NK-92 treated with Interleukin-12 subunit alpha and Interleukin-12 subunit beta, amount 100 ng/mL, for 24 hours (cell line): Measurements from ENCODE around the gene AKR7A2.

Source experiments
- DNase-seq: peaks from one replicate; lab custom pipeline; 2025; lab: John Stamatoyannopoulos, UW

Gene AKR7A2

DNA sequence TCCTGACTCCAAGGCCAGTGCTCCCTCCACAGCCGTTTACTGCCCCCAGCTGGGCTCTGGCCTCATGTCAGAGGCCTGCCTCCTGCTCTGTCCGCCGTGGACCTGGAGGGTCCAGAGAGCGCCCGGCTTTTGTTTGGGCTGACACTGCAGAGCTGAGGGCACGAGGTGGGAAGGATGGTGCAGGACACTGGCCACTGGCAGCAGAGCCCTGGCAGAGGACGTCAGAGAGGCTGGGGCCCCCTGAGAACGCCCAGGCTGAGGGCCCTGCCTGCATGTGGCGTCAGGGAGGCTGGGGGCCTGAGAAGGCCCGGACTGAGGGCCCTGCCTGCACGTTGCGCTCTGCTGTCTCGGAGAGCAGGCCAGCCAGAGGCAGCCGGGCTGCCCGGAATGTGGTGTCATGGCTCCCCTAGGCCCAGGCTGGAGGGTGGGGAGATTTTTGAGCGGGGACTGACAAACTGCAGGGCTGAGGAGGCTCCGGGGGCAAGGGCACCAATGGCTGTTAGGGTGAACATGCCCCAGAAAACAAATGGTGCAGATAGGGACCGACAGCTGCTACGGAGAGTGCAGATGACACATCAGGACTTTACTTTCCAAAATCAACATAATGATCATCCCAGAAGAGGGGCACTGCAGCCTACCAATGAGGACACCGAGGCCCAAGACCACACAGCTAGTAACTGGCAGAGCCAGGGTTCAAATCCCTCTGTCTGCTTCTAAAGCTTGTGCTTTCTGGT is 31.8 kb upstream of the AKR7A2 start:
- no peak for DNase-seq

DNA sequence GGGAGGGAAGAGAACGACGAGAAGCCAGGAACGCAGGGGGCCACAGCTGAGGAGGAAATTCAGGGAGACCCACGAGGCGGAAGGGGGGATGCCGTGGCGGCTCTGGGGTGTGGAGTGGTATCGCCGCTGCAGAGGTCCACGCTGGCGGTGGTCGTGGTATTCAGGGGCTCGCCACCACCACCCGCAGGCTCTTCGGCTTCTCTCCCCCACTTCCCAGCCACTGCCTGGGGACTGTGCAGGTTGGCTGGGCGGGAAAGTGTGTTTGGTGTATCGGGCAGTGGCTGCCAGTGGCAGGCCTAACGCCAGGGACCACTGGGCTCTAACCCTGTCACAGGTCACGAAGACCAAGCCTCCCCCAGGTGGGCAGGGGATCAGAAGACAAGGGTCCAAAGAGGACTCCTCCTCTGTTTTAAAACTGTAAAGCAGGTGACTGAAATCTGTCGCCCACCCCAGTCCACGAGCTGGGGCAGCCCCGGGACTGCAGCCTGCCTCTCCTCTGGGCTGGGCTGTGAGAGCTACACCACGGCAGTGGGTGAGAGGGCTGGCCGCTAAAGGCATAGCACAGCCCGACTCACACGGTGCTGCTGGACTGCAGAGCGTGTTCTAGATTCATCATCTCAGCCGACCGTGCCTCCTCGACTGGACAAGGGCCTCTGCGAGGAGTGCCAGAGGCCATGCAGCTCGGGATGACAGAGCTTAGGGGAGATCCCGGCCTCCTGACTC is 31.1 kb upstream of the AKR7A2 start:
- no peak for DNase-seq

DNA sequence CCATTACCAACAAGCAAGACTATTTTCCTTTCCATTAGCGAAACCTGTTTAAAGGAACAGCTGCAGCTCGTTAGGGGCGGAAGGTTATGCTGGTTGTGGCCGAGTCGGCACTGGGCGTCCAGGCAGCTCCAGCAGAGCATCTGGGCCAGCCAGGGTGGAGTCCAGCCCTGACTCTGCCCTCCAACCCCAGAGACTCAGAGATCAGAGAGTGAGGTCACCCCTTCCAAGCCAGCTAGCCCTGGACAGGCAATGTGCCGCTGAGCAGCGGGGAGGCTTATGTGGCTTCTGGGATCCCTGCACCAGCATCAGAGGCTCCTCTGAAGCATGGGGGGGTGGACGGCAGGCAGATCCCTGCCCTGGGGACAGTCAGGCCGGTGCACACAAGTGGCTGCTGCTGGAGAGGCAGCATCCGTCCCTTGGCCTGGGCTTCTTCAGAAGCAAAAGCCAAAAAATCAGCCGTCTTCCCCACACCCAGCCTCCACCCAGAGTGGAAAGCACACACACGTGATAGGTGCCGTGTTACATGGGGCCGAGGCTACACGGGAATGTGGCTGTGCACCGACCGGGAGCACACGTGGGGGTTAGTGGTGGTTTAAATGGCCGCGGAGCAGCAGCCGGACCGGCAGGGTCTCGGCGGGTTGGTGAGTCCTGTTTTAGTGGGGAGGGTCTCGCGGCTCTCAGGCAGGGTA is 30.3 kb upstream of the AKR7A2 start:
- no peak for DNase-seq

DNA sequence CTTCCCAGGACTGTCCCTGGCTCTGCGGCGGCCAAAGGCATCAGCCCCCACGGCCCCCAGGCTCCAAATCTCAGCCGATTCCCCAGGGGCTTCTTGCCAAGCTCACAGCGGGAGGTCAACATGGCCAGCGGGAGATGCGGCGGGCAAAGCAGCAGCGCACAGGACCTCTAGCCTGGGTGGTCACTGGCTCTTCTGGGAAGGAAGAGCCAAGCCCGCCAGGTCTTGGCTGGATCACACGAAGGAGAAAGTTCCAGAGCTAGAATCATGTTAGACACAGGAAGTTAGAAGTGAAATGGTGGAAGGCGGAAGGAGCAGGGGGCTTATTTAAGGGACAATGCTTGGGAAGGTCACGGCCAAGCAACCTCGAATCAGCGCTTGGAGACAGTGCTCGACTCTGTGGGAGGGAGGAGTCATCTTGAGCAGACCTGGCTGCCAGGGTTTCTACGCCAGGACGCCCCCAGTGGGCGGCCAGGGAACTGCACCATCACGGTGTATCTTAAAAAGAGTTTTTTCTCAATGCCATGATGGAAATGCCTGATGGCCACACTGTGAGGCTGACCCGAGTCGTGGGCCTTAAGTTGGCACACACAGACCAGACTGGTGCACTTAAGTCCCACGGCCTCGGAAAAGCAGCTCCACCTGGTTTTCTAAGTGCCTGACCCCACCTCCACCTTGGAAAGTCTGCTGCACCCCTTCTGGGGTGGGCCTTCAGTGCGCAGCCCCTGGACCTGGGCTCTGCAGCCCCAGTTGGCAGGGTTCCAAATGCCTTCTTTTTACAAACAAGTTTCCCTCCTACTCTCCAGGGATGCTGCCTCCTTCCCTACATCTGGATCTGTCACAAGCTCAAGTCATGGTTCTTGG is 29.5 kb upstream of the AKR7A2 start:
- DNase-seq: peak; percentile 7

DNA sequence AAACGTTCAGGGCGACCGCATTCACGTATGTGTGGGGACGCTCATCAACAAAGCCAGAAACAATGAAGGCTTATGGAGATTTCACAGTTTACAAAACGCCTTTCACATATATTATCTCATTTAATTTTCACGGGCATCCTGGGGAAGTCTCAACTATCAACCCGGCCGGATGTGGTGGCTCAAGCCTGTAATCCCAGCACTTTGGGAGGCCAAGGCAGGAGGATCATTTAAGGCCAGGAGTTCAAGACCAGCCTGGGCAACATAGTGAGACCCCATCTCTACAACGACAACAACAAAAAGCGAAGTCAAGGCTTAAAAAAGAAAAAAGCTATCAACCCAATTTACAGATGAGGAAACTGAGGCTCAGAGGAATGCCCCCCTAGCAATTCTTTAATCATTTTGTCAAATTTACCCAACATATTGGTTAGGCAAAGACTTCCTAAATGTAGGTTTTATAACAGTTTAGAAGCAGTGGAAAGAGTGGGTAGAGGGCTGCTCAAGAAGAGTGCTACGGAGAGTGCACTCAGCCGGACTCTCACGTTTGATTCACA is 28.5 kb upstream of the AKR7A2 start:
- no peak for DNase-seq

DNA sequence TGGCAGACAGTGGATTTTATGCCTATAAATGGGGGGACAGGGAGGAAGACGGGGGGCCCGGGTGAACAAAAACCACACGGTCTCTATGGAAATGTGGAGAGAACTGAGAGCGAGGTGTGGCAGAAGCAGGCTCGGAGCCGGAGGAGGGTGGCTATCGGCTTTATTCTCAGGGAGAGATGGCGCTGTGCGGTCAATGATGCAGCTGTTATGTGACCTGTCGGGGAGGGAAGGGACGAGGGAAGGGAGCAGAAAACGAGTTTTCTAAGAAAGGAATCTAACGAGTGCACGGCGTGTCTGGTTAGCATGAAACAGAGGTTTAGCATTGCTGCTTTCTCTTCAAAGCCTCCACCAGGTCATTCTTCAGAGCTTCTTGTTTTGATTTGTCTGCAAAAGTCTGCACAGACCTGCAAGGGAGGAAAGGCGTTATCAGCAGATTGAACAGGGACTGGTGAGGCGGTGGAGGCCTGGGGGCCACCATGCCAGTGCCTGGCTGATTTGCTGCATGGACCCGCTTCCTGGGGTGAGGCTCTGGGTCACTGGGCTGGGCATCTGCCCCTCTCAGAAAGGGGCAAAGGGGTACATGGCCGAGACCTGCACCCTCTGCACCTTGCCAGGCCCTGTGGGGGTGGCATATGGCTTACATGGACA is 27.4 kb upstream of the AKR7A2 start:
- DNase-seq: no peak

DNA sequence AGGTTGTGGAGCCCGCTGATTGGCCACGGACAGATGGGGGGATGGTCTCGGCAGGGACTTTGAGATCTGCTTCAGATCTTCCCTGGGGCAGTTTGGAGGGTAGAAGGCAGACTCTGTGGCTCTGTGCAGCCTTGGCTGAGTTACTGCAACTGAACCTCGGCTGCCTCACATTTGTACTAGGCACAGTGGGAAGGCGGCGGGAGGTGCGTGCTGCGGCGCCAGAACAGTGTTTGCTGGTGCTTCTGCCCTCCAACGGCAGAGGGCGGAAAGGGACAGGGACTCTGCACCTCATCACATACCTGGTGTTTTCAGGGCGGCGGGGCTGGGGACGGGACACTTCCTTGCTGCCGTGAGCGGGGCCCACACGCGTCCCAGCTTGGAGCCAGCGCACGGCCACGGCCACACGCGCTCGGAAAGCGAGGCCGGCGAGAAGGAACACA is 26.4 kb upstream of the AKR7A2 start:
- DNase-seq: no peak

DNA sequence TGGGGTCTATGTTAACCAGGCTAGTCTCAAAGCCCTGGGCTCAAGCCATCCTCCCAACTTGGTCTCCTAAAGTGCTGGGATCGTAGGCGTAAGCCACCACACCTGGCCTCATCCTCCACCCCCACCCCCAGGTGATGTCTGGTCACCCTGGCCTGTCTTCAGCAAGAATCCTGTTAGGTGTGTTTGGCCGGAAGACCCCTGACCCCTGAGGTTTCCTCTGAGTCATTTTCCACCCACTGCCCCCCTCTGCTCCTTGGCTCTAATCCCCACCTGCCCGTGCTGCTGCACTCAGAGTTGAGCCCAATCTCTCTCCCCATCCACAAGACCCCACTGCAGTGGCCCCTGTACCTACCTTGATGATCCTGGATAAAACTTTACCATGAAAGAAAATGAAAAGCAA is 25.3 kb upstream of the AKR7A2 start:
- DNase-seq: no peak

DNA sequence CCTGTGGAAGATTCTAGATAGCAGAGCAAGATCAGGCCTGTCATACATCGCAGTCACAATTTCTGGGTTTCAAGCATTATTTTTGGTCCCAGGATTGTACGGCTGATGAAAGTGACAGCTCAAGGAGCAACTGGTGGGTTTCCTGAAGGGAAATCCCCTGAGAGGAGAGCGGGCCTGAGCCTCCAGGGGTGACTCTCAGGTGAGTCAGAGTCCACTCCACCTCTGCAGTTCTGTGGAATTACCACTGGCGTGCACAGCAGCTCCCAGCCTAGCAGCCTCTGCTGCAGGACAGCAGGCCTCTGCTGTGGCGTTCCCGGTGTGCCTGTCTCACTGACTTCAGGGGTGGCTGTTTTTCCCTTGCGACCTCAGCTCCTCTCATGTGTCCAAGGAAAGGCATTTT is 24.6 kb upstream of the AKR7A2 start:
- DNase-seq: no peak

DNA sequence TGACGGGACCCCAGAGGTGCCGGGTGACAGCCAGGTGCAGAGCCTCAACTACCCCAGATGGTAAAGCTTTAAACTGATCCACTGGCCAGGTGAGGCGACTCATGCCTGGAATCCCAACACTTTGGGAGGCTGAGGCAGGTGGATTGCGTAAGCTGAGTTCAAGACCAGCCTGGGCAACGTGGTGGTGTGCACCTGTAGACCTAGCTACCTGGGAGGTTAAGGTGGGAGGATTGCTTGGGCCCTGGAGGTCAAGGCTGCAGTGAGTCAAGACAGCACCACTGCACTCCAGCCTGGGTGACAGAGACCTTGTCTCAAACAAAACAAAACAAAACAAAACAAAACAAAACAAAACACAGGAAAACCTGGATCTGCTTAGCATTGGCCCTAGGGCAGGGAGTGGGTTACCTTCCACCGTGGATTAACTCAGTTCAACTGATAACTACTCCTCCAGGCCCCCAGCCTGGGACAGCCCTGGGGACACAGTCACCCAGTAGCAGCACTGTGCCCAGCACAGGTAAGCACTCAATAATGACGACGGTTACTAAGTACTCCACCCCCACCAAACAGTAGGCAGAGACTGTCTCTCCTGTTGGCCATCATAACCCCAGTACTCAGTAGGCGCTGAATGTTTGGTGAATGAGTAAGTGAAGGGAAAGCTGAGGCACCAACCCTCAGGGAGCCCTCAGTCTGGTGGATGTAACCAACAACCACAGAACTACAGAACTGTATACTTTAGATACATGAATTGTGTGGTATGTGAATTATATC is 21.8 kb upstream of the AKR7A2 start:
- DNase-seq: no peak

DNA sequence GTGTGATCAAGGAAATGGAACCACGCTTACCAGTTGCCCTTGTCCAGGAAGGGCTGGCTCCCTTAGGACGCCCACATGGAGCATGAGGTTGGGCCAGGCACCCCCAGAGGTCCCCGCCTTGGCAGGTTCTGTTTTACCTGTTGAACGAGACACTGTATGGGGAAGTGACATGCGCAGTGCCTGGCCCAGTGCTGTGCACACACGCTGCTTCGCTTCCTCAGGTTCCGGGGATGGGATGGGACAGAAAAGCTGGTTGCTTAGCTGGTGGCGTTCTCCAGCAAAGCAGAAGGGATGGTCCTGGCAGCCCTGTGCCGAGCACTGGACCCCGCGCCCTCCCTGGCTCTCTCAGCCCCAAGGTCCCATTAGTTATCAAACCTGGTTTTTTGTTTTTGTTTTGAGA is 20.9 kb upstream of the AKR7A2 start:
- no peak for DNase-seq

DNA sequence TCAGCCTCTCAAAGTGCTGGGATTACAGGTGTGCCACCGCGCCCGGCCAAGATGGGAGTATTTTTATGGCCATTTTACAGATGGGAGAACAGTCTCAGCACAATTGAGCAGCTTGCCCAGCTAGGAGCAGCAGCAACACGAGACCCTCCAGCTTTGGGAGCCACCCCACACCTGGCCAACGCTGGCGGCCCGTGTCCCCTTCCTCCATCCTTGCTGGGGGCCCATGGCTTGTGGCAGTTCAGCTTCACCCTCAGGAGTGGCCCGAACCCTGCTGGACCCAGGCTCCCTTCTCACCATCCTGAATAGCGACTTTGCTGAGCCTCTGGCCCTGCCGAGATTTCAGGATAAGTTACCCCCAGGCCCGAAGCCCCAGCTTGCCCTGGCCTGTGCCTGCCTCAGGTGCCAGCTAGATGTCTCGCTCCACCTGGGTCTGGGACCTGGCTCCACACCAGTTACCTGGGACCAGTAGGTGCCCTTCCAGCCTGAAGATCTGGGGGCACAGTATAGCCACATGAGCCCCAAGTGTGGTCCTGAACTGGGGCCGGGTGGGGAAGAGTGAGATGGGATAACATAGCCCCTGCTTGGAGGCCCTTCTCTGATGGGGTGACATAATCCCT is 19.4 kb upstream of the AKR7A2 start:
- DNase-seq: no peak

DNA sequence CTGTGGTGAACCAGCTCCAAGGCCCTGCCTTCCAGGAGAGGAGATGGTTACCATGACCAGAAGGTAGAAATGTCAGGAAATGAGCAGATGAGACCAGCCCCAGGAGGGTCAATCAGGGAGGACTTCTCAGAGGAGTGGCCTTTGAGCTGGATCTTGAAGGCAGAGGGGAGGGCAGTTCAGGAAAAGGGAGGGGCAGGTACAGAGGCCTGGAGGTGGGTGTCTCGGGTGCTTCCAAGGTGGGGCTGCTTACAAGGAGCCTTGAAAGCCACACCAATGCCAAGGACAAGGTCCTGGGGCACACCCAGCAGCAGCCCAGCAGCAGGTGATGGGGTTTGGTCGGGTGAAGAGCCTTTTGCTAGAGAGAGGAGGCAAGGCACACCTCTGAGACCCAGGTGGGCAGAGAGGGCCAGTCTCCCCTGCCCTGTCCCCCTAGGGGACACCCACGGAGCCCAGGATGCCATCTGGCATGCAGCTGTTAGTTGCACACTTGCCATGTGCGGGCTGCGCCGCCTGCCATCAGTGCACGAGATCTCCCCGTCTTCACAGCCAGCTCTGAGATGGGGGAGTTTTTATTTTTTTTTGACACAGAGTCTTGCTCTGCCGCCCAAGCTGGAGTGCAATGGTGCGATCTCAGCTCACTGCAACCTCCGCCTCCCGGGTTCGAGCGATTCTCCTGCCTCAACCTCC is 18.6 kb upstream of the AKR7A2 start:
- no peak for DNase-seq

DNA sequence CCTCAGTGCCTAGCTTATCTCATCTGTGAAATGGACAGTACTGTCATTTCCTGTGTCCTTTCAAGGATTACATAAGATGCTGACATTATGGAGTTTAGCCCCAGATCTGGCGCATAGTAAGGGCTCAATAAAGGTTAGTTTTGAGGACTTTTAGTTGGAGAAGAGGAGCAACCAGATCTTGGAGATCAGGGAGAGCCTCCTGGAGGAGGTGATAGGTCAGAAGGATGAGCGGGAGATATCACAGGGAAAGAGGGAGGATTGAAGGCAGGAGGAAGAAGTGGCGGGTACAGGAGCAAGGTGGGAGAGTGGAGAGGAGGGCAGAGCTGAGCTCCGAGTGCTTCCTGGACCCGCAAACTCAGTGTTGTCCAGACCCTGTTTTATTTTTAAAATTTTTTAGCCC is 17.7 kb upstream of the AKR7A2 start:
- DNase-seq: no peak

DNA sequence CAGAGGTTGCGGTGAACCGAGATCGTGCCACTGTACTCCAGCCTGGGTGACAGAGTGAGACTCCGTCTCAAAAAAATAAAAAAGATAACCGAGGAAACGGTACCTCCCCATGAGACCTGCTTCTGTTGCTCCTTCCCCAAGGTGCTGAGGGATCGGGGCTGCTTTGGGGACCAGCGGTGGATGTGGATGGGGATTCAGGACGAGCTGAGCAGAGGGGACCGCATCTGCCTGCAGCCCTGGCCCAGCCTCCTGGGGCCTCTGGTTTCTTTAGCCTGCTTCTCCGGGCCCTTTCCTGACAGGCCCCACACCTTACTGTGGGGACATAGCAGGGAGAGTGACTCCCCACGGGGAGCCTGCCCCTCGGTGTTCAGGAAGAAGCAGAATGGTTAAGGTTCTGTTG is 17.2 kb upstream of the AKR7A2 start:
- DNase-seq: no peak

DNA sequence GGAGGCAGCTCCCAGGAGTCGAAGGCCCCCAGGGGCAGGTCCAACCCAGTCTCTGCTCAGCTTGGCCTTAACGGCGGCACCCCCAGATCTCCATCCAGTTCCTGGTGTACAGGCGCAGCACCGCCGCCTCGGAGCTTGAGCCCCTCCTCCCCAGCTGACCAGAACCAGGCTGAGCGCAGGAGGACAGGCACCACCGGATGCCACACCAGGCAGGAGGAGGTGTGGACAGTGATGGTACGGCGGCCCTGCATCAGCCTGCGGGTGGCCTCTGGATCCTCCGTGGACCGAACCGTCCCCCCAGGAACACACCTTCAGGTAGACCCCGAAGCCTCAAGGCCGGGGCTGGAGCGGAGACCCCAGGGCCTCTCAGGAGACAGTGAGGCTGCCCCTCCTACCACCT is 16.5 kb upstream of the AKR7A2 start:
- DNase-seq: no peak

DNA sequence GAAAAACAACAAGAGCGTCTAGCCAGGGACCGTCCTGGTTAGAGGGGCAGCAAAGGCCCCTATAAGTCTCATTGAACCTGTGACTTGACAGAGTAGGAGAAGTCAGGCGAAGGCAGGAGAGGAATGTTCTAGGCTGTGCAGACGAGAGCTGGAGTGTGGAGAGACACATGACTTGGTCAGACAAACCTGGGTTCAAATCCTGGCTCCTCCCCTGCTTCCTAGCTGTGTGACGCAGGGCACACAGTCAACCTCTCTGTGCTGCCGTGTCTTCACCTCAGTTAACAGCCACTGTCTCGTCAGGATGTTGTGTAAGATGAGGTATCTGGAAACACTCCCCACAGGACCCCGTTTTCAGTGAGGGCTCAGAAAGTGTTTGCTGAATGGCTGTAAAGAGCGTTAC is 15.8 kb upstream of the AKR7A2 start:
- no peak for DNase-seq

DNA sequence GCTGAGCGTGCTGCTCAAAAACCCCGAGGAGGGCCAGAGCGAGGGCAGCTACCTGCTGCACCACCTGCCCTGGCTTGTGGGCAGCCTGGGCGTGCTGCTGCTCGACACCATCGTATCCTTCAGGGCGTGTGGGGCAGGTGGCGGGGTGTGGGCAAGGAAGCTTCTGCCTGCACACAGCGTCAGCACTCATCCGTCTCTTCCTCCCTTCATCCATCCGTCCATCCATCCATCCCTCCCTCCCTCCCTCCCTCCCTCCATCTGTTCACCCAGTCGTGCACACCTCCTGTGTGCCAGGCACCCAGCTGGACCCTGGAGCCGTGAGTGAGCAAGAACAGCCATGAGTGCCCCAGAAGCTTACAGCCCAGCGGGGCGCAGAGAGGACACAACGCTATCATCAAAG is 15.4 kb upstream of the AKR7A2 start:
- DNase-seq: no peak

DNA sequence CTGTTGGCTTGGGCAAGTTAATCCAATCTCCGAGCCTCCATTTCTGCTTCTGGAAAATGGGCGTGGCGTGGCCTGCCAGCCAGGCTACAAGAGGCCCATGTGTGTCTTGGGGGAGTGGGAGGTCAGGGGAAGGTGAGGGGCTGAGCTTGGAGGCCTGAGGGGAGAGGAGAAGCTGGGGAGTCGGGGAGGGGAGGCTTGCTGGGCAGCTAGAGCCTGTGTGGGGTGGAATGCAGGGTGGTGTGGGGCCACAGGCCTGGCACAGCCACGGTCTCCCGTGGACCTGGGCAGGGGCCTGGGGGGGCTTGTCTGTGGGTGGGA is 14.8 kb upstream of the AKR7A2 start:
- DNase-seq: no peak
